ENCODE results near the gene CCR2.

CCR2 gene

GRCh38 chr3:46354984-46355383 lies 1.1 kb downstream of the CCR2 start:
- DNase-seq = no peak

GRCh38 chr3:46356276-46356675 lies 2.4 kb downstream of the CCR2 start:
- DNase-seq = no peak

GRCh38 chr3:46356909-46357308 lies 3.0 kb downstream of the CCR2 start:
- no peak for DNase-seq

GRCh38 chr3:46358466-46358865 lies 4.6 kb downstream of the CCR2 start:
- DNase-seq = no peak

- DNase-seq = peak; percentile 50
Observed at GRCh38 chr3:46359733-46360493, 6.0 kb downstream of the CCR2 start.

GRCh38 chr3:46360907-46361306 lies 7.0 kb downstream of the CCR2 start:
- no peak for DNase-seq

- DNase-seq = no peak
Observed at GRCh38 chr3:46361408-46362283, 7.7 kb downstream of the CCR2 start.

GRCh38 chr3:46365041-46365440 lies 11.1 kb downstream of the CCR2 start:
- DNase-seq = no peak

- DNase-seq = no peak
Observed at GRCh38 chr3:46365737-46366524, 12.0 kb downstream of the CCR2 start.

- no peak for DNase-seq
Observed at GRCh38 chr3:46367811-46368210, 13.9 kb downstream of the CCR2 start.

GRCh38 chr3:46368569-46368968 lies 14.7 kb downstream of the CCR2 start:
- peak; percentile 27 for DNase-seq

- DNase-seq = no peak
Observed at GRCh38 chr3:46369151-46369550, 15.2 kb downstream of the CCR2 start.

GRCh38 chr3:46369675-46370132 lies 15.8 kb downstream of the CCR2 start:
- DNase-seq = no peak

GRCh38 chr3:46370839-46371518 lies 17.1 kb downstream of the CCR2 start, which contains the start of gene CCR5:
CCR5 (plus strand) TSS chr3:46370946; CDS start chr3:46372903, 1,957 bp downstream.
- no peak for DNase-seq

GRCh38 chr3:46371519-46372340 lies 17.8 kb downstream of the CCR2 start:
- DNase-seq = no peak

- DNase-seq = peak; percentile 60
Observed at GRCh38 chr3:46372492-46373359, 18.8 kb downstream of the CCR2 start.

GRCh38 chr3:46374755-46375154 lies 20.8 kb downstream of the CCR2 start:
- DNase-seq = no peak

GRCh38 chr3:46375218-46375617 lies 21.3 kb downstream of the CCR2 start:
- DNase-seq = no peak

- DNase-seq = no peak
Observed at GRCh38 chr3:46375814-46376213, 21.9 kb downstream of the CCR2 start.

GRCh38 chr3:46378426-46378942 lies 24.6 kb downstream of the CCR2 start:
- DNase-seq = peak; percentile 59

Data from HCEC 1CT (cell line).